ENCODE data around the gene ATP11C. TPM values are rescaled to one million over a fixed set of nuclear protein-coding genes. Genes with fewer than 3 reads are reported as not detected.
A peak's percentile ranks its signal among the peaks of the same experiment; 100 is the strongest.

Gene ATP11C
- total RNA-seq, 1 experiment from 2014 or later: 38.6 TPM

DNA sequence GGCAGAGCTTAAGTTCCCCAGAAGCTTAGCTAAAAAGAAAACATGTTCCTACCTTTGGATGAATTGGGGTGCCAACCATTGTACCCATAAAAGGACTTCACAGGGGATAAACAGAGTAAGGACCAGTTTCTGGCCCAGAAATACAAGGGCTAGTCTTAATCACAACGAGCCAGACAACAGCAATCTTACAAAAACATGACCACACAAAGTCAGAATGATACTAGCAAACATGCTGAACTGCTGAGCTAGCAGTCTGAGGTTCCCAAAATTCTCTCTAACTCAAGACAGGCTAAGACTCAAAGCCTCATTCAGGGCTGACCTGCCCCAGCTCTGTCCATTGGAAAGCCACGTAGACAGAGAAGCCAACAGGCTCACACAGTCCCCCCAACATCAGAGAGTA lies 40.3 kb downstream of the ATP11C start:
- ChIA-PET CTCF (no interaction called here), POLR2A (no interaction called here)
- H3K9me3 Mint-ChIP-seq: no peaks in the 10 kb centered on the region
- ATAC-seq: no peak
- H3K4me1 Mint-ChIP-seq: peaks cover 17% of the 10 kb centered on the region
- peak overlapping the region; percentile 46; the same call in 1 of the 2 replicates for H3K27ac Mint-ChIP-seq
- DNase-seq (ENCODE audit: low spot score): no peak
- no peak for TF ChIP-seq FOXK1 (CRISPR knock-in tag; IDR thresholded peaks at IDR 0.05)
- TF ChIP-seq, protein P1, sequence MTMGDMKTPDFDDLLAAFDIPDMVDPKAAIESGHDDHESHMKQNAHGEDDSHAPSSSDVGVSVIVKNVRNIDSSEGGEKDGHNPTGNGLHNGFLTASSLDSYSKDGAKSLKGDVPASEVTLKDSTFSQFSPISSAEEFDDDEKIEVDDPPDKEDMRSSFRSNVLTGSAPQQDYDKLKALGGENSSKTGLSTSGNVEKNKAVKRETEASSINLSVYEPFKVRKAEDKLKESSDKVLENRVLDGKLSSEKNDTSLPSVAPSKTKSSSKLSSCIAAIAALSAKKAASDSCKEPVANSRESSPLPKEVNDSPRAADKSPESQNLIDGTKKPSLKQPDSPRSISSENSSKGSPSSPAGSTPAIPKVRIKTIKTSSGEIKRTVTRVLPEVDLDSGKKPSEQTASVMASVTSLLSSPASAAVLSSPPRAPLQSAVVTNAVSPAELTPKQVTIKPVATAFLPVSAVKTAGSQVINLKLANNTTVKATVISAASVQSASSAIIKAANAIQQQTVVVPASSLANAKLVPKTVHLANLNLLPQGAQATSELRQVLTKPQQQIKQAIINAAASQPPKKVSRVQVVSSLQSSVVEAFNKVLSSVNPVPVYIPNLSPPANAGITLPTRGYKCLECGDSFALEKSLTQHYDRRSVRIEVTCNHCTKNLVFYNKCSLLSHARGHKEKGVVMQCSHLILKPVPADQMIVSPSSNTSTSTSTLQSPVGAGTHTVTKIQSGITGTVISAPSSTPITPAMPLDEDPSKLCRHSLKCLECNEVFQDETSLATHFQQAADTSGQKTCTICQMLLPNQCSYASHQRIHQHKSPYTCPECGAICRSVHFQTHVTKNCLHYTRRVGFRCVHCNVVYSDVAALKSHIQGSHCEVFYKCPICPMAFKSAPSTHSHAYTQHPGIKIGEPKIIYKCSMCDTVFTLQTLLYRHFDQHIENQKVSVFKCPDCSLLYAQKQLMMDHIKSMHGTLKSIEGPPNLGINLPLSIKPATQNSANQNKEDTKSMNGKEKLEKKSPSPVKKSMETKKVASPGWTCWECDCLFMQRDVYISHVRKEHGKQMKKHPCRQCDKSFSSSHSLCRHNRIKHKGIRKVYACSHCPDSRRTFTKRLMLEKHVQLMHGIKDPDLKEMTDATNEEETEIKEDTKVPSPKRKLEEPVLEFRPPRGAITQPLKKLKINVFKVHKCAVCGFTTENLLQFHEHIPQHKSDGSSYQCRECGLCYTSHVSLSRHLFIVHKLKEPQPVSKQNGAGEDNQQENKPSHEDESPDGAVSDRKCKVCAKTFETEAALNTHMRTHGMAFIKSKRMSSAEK (CRISPR knock-in tag; IDR thresholded peaks at IDR 0.05; ENCODE audit: borderline replicate concordance): no peak
- no peak for TF ChIP-seq NR2C2 (CRISPR knock-in tag; IDR thresholded peaks at IDR 0.05)
- no peak for TF ChIP-seq RORB (CRISPR knock-in tag; IDR thresholded peaks at IDR 0.05)
- TF ChIP-seq, protein P2, sequence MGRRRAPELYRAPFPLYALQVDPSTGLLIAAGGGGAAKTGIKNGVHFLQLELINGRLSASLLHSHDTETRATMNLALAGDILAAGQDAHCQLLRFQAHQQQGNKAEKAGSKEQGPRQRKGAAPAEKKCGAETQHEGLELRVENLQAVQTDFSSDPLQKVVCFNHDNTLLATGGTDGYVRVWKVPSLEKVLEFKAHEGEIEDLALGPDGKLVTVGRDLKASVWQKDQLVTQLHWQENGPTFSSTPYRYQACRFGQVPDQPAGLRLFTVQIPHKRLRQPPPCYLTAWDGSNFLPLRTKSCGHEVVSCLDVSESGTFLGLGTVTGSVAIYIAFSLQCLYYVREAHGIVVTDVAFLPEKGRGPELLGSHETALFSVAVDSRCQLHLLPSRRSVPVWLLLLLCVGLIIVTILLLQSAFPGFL (CRISPR knock-in tag; IDR thresholded peaks at IDR 0.05; ENCODE audit: borderline replicate concordance): no peak
- TF ChIP-seq, protein P3, sequence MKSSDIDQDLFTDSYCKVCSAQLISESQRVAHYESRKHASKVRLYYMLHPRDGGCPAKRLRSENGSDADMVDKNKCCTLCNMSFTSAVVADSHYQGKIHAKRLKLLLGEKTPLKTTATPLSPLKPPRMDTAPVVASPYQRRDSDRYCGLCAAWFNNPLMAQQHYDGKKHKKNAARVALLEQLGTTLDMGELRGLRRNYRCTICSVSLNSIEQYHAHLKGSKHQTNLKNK (CRISPR knock-in tag; IDR thresholded peaks at IDR 0.05): no peak
- TF ChIP-seq ZNF232 (CRISPR knock-in tag; IDR thresholded peaks at IDR 0.05): no peak
- no peak for TF ChIP-seq ZNF416 (CRISPR knock-in tag; IDR thresholded peaks at IDR 0.05)
- TF ChIP-seq GTF2I (CRISPR knock-in tag; conservative IDR thresholded peaks at IDR 0.05): no peak
- H3K36me3 Mint-ChIP-seq: no peaks in the 10 kb centered on the region
- H3K4me3 Mint-ChIP-seq: no peak overlapping the region
- H3K27me3 Mint-ChIP-seq (ENCODE audit: low read depth): no peaks in the 10 kb centered on the region

DNA sequence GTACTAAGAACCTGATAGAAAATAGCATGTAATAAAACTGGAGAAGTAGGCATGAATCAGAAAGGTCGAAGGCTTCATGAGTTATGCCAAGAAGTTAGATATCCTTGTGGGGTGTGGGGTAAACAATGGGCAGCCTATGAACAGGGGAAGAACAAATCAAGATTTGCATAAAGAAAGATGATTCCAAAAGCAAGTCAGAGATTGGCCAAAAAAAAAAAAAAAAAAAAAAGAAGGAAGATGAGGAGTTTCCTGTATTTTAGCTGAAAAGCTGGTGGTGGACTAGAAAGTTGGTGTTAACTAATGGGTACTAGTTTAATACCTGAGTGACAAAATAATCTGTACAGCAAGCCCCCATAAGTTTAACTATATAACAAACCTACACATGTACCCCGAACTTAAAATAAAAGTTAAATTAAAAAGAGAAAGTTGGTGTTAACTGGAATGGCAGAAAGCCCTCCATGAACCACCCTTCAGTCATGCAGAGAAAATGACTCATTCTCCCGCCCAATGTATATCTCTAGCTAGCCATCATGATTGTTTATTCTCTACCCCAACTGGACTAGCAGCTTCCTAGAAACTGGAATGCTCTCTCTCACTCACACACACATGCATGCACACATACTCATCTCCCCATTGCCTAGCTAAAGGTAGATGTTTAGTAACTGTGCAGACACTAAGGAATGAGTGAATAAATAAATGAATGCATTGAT lies 41.7 kb downstream of the ATP11C start:
- TF ChIP-seq NFE2L1 (CRISPR knock-in tag; IDR thresholded peaks at IDR 0.05) (no peak), SP1 (CRISPR knock-in tag; conservative IDR thresholded peaks at IDR 0.05) (no peak), TEAD4 (CRISPR knock-in tag; IDR thresholded peaks at IDR 0.05) (no peak)
- TF ChIP-seq, protein P4, sequence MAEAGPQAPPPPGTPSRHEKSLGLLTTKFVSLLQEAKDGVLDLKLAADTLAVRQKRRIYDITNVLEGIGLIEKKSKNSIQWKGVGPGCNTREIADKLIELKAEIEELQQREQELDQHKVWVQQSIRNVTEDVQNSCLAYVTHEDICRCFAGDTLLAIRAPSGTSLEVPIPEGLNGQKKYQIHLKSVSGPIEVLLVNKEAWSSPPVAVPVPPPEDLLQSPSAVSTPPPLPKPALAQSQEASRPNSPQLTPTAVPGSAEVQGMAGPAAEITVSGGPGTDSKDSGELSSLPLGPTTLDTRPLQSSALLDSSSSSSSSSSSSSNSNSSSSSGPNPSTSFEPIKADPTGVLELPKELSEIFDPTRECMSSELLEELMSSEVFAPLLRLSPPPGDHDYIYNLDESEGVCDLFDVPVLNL (CRISPR knock-in tag; IDR thresholded peaks at IDR 0.05; ENCODE audit: borderline replicate concordance, low read depth): no peak
- TF ChIP-seq, protein P5, sequence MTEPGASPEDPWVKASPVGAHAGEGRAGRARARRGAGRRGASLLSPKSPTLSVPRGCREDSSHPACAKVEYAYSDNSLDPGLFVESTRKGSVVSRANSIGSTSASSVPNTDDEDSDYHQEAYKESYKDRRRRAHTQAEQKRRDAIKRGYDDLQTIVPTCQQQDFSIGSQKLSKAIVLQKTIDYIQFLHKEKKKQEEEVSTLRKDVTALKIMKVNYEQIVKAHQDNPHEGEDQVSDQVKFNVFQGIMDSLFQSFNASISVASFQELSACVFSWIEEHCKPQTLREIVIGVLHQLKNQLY (CRISPR knock-in tag; IDR thresholded peaks at IDR 0.05): no peak
- TF ChIP-seq, protein P6, sequence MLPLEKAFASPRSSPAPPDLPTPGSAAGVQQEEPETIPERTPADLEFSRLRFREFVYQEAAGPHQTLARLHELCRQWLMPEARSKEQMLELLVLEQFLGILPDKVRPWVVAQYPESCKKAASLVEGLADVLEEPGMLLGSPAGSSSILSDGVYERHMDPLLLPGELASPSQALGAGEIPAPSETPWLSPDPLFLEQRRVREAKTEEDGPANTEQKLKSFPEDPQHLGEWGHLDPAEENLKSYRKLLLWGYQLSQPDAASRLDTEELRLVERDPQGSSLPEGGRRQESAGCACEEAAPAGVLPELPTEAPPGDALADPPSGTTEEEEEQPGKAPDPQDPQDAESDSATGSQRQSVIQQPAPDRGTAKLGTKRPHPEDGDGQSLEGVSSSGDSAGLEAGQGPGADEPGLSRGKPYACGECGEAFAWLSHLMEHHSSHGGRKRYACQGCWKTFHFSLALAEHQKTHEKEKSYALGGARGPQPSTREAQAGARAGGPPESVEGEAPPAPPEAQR (CRISPR knock-in tag; IDR thresholded peaks at IDR 0.05): no peak
- TF ChIP-seq, protein P7, sequence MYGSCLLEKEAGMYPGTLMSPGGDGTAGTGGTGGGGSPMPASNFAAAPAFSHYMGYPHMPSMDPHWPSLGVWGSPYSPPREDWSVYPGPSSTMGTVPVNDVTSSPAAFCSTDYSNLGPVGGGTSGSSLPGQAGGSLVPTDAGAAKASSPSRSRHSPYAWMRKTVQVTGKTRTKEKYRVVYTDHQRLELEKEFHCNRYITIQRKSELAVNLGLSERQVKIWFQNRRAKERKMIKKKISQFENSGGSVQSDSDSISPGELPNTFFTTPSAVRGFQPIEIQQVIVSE (CRISPR knock-in tag; IDR thresholded peaks at IDR 0.05; ENCODE audit: borderline replicate concordance): no peak
- TF ChIP-seq, protein P8, sequence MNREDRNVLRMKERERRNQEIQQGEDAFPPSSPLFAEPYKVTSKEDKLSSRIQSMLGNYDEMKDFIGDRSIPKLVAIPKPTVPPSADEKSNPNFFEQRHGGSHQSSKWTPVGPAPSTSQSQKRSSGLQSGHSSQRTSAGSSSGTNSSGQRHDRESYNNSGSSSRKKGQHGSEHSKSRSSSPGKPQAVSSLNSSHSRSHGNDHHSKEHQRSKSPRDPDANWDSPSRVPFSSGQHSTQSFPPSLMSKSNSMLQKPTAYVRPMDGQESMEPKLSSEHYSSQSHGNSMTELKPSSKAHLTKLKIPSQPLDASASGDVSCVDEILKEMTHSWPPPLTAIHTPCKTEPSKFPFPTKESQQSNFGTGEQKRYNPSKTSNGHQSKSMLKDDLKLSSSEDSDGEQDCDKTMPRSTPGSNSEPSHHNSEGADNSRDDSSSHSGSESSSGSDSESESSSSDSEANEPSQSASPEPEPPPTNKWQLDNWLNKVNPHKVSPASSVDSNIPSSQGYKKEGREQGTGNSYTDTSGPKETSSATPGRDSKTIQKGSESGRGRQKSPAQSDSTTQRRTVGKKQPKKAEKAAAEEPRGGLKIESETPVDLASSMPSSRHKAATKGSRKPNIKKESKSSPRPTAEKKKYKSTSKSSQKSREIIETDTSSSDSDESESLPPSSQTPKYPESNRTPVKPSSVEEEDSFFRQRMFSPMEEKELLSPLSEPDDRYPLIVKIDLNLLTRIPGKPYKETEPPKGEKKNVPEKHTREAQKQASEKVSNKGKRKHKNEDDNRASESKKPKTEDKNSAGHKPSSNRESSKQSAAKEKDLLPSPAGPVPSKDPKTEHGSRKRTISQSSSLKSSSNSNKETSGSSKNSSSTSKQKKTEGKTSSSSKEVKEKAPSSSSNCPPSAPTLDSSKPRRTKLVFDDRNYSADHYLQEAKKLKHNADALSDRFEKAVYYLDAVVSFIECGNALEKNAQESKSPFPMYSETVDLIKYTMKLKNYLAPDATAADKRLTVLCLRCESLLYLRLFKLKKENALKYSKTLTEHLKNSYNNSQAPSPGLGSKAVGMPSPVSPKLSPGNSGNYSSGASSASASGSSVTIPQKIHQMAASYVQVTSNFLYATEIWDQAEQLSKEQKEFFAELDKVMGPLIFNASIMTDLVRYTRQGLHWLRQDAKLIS (CRISPR knock-in tag; IDR thresholded peaks at IDR 0.05; ENCODE audit: borderline replicate concordance): no peak
- no peaks in the 10 kb centered on the region for H3K27me3 Mint-ChIP-seq (ENCODE audit: low read depth)
- no peak overlapping the region for H3K4me3 Mint-ChIP-seq
- no peak for DNase-seq (ENCODE audit: low spot score)
- ChIA-PET POLR2A (no interaction called here), CTCF (interaction anchor here (0.6 to 0.7 kb wide), 2 partner anchors 29 to 1181 kb away, joined by 3 to 6 read pairs; no protein-coding TSS in a partner anchor)
- no peak for ATAC-seq
- no peak overlapping the region for H3K27ac Mint-ChIP-seq
- peaks cover 17% of the 10 kb centered on the region for H3K4me1 Mint-ChIP-seq
- no peaks in the 10 kb centered on the region for H3K9me3 Mint-ChIP-seq
- no peaks in the 10 kb centered on the region for H3K36me3 Mint-ChIP-seq

Measured in WTC11 (cell line).